GM12892 (cell line): ENCODE data around the gene MYPN.

Source experiments
- POLR2A ChIP-seq: IDR thresholded peaks from 2 replicates; pipeline ENCODE4 v1.6.1; 2011; ENCODE audit warnings: low read depth, low read length, control low read depth
- POLR2AphosphoS5 ChIP-seq: IDR thresholded peaks from 2 replicates; pipeline ENCODE4 v1.6.1; 2011; ENCODE audit warnings: low read depth, low read length, control low read depth
- TAF1 ChIP-seq: IDR thresholded peaks from 2 replicates; pipeline ENCODE4 v1.6.1; 2011; ENCODE audit warnings: low read depth, mild to moderate bottlenecking, control low read depth, low read length, borderline replicate concordance

DNA sequence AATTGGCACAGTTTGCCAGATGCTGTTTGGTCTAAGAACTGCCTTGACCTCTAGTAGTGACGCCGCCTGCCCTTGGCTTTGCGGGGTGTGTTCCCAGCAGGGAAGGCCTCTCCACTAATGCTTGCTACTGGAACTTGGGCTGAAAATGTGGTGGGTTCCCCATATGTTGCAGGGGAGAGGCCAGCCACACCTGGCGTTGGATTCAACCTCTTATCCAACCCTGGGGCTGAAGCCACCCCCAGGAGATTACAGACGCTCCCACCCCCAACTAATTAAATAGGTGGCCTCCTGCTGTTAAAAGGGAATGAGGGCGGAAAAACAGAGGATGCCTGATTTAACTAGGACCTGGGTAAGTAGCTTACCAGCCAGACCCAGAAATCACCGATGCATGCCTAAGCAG is 141.9 kb downstream of the MYPN start:
- TF ChIP-seq POLR2A (no peak), POLR2AphosphoS5 (no peak), TAF1 (no peak)
